Measurements from ENCODE around the gene RPS28.
A peak's percentile ranks its signal among the peaks of the same experiment; 100 is the strongest.
"Not testable (repeated sequence)": the region's sequence is repeated elsewhere in the genome, so short reads cannot be mapped to it uniquely, and the experiment has no call there.

RPS28 gene

GRCh38 chr19:8321067-8321985 is at the start of gene RPS28, which contains the start of gene NDUFA7:
Gene RPS28, plus strand, starts transcription at chr19:8321496. Its CDS starts 35 bp downstream, at chr19:8321531.
Gene NDUFA7, minus strand, starts transcription at chr19:8321375. Its CDS starts 17 bp downstream, at chr19:8321358.
- peak; percentile 93 for DNase-seq (ENCODE audit: low read depth)

GRCh38 chr19:8276508-8276907 is 44.8 kb upstream of the RPS28 start:
- DNase-seq (ENCODE audit: low read depth), result not testable (repeated sequence)

GRCh38 chr19:8291337-8291736 is 30.0 kb upstream of the RPS28 start:
- not testable (repeated sequence) for DNase-seq (ENCODE audit: low read depth)

- no peak for DNase-seq (ENCODE audit: low read depth)
Observed at GRCh38 chr19:8302357-8302691, 19.0 kb upstream of the RPS28 start.

GRCh38 chr19:8302734-8303133 is 18.6 kb upstream of the RPS28 start:
- DNase-seq (ENCODE audit: low read depth), result no peak

- DNase-seq (ENCODE audit: low read depth), result no peak
Observed at GRCh38 chr19:8304841-8305621, 16.3 kb upstream of the RPS28 start.

- DNase-seq (ENCODE audit: low read depth), result no peak
Observed at GRCh38 chr19:8305798-8306197, 15.5 kb upstream of the RPS28 start.

- DNase-seq (ENCODE audit: low read depth), result no peak
Observed at GRCh38 chr19:8306235-8307054, 14.9 kb upstream of the RPS28 start.

GRCh38 chr19:8307400-8307964 is 13.8 kb upstream of the RPS28 start:
- no peak for DNase-seq (ENCODE audit: low read depth)

- peak; percentile 68 for DNase-seq (ENCODE audit: low read depth)
Observed at GRCh38 chr19:8307965-8308866, 13.1 kb upstream of the RPS28 start, which contains the start of gene CD320. Gene CD320, minus strand, starts transcription at chr19:8308358. Its CDS starts 68 bp downstream, at chr19:8308290.

GRCh38 chr19:8308891-8309291 is 12.4 kb upstream of the RPS28 start:
- no peak for DNase-seq (ENCODE audit: low read depth)

- no peak for DNase-seq (ENCODE audit: low read depth)
Observed at GRCh38 chr19:8310342-8311055, 10.8 kb upstream of the RPS28 start.

- DNase-seq (ENCODE audit: low read depth), result no peak
Observed at GRCh38 chr19:8311461-8312260, 9.6 kb upstream of the RPS28 start.

- not testable (repeated sequence) for DNase-seq (ENCODE audit: low read depth)
Observed at GRCh38 chr19:8314981-8315640, 6.2 kb upstream of the RPS28 start.

GRCh38 chr19:8316351-8317125 is 4.8 kb upstream of the RPS28 start:
- no peak for DNase-seq (ENCODE audit: low read depth)

- DNase-seq (ENCODE audit: low read depth), result not testable (repeated sequence)
Observed at GRCh38 chr19:8318835-8319234, 2.5 kb upstream of the RPS28 start.

GRCh38 chr19:8319807-8320520 is 1.3 kb upstream of the RPS28 start:
- DNase-seq (ENCODE audit: low read depth), result no peak

Data from CMK (cell line).